22Rv1 (cell line): ENCODE results near the gene CDKAL1.

ENCODE experiments used
- ZFX ChIP-seq: fragments of 450-650 bp; IDR thresholded peaks from 2 replicates; pipeline ENCODE4 v1.6.1; 2017; ENCODE audit warnings: antibody characterized with exemption, borderline replicate concordance
- TF ChIP-seq, protein P1 (sequence below): fragments of 450-650 bp; IDR thresholded peaks from 2 replicates; pipeline ENCODE4 v1.5.1; 2017; ENCODE audit warnings: mild to moderate bottlenecking

GRCh38 chr6:20819774-20820400 is 285.6 kb downstream of the CDKAL1 start:
- TF ChIP-seq, protein P1, sequence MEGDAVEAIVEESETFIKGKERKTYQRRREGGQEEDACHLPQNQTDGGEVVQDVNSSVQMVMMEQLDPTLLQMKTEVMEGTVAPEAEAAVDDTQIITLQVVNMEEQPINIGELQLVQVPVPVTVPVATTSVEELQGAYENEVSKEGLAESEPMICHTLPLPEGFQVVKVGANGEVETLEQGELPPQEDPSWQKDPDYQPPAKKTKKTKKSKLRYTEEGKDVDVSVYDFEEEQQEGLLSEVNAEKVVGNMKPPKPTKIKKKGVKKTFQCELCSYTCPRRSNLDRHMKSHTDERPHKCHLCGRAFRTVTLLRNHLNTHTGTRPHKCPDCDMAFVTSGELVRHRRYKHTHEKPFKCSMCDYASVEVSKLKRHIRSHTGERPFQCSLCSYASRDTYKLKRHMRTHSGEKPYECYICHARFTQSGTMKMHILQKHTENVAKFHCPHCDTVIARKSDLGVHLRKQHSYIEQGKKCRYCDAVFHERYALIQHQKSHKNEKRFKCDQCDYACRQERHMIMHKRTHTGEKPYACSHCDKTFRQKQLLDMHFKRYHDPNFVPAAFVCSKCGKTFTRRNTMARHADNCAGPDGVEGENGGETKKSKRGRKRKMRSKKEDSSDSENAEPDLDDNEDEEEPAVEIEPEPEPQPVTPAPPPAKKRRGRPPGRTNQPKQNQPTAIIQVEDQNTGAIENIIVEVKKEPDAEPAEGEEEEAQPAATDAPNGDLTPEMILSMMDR, result no peak
- TF ChIP-seq ZFX, result no peak
